ENCODE data around the gene FGF6. TPM values are rescaled to one million over a fixed set of nuclear protein-coding genes. Genes with fewer than 3 reads are reported as not detected.

Gene FGF6
- total RNA-seq, 1 donor from 2014 or later, result not detected

- Mint-ChIP-seq H3K9me3 (ENCODE audit: low read depth) (no peaks in the 10 kb centered on the region), H3K4me3 (ENCODE audit: unreplicated experiment) (no peak overlapping the region), H3K27ac (ENCODE audit: unreplicated experiment) (no peak overlapping the region), H3K27me3 (ENCODE audit: low read depth) (peaks cover 36% of the 10 kb centered on the region), H3K4me1 (ENCODE audit: low read depth) (no peaks in the 10 kb centered on the region), H3K36me3 (ENCODE audit: low read depth) (no peaks in the 10 kb centered on the region)
- no peak for DNase-seq (ENCODE audit: low spot score)
- TF ChIP-seq, protein P1, sequence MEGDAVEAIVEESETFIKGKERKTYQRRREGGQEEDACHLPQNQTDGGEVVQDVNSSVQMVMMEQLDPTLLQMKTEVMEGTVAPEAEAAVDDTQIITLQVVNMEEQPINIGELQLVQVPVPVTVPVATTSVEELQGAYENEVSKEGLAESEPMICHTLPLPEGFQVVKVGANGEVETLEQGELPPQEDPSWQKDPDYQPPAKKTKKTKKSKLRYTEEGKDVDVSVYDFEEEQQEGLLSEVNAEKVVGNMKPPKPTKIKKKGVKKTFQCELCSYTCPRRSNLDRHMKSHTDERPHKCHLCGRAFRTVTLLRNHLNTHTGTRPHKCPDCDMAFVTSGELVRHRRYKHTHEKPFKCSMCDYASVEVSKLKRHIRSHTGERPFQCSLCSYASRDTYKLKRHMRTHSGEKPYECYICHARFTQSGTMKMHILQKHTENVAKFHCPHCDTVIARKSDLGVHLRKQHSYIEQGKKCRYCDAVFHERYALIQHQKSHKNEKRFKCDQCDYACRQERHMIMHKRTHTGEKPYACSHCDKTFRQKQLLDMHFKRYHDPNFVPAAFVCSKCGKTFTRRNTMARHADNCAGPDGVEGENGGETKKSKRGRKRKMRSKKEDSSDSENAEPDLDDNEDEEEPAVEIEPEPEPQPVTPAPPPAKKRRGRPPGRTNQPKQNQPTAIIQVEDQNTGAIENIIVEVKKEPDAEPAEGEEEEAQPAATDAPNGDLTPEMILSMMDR (IDR thresholded peaks at IDR 0.05), result no peak
Observed at GRCh38 chr12:4417936-4418335, 27.7 kb downstream of the FGF6 start.

DNA sequence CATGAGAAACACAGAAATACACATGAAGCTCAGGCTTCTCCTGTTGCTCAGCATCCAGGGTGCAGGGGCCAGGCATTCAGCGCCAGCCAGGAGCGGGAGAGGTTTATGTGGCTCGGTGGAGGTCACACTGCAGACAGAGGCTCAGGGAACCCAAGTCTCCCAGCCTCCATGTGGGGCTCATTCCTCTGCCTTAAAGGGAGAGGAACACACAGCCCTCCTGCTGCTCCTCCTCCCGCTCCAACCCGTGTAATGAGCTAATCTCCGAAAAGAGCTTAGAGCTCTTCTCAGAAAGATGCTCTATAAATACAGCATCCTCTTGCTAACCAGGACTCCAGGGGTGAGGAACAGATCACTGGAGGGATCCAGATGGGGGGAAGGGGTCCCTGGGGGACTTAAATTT is 28.2 kb downstream of the FGF6 start:
- no peak overlapping the region for H3K27ac Mint-ChIP-seq (ENCODE audit: unreplicated experiment)
- no peak overlapping the region for H3K4me3 Mint-ChIP-seq (ENCODE audit: unreplicated experiment)
- H3K9me3 Mint-ChIP-seq (ENCODE audit: low read depth), result no peaks in the 10 kb centered on the region
- TF ChIP-seq, protein P1 (IDR thresholded peaks at IDR 0.05), result no peak
- H3K36me3 Mint-ChIP-seq (ENCODE audit: low read depth), result no peaks in the 10 kb centered on the region
- no peaks in the 10 kb centered on the region for H3K4me1 Mint-ChIP-seq (ENCODE audit: low read depth)
- no peak for DNase-seq (ENCODE audit: low spot score)
- H3K27me3 Mint-ChIP-seq (ENCODE audit: low read depth), result peaks cover 40% of the 10 kb centered on the region

- H3K4me1 Mint-ChIP-seq (ENCODE audit: low read depth), result no peaks in the 10 kb centered on the region
- H3K4me3 Mint-ChIP-seq (ENCODE audit: unreplicated experiment), result no peak overlapping the region
- no peak for DNase-seq (ENCODE audit: low spot score)
- TF ChIP-seq, protein P1 (IDR thresholded peaks at IDR 0.05), result no peak
- no peak overlapping the region for H3K27ac Mint-ChIP-seq (ENCODE audit: unreplicated experiment)
- peaks cover 52% of the 10 kb centered on the region for H3K27me3 Mint-ChIP-seq (ENCODE audit: low read depth)
- H3K36me3 Mint-ChIP-seq (ENCODE audit: low read depth), result no peaks in the 10 kb centered on the region
- no peaks in the 10 kb centered on the region for H3K9me3 Mint-ChIP-seq (ENCODE audit: low read depth)
Observed at GRCh38 chr12:4416276-4416675, 29.3 kb downstream of the FGF6 start.

DNA sequence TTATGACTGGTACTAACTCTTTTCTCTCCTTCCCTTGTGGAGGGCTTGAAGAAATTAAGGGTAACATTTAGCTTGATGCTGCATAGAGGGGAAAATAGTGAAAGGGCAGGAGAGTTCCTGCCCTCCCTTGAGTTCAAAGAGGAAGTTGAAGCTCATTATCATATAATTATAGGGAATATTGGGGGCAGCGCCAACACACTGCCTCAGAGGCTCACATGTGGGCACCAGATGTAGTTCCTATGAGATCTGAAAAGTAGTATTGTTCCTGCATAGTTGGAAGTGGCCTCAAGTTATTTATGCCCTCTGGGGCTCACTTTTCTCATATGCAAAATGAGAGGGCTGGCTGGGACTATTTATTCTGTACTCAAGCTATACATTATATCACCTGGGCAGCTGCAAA is 33.1 kb downstream of the FGF6 start:
- H3K27me3 Mint-ChIP-seq (ENCODE audit: low read depth), result peaks cover 56% of the 10 kb centered on the region
- H3K4me3 Mint-ChIP-seq (ENCODE audit: unreplicated experiment), result no peak overlapping the region
- H3K4me1 Mint-ChIP-seq (ENCODE audit: low read depth), result no peaks in the 10 kb centered on the region
- H3K27ac Mint-ChIP-seq (ENCODE audit: unreplicated experiment), result no peak overlapping the region
- no peak for DNase-seq (ENCODE audit: low spot score)
- TF ChIP-seq, protein P1 (IDR thresholded peaks at IDR 0.05), result no peak
- H3K36me3 Mint-ChIP-seq (ENCODE audit: low read depth), result no peaks in the 10 kb centered on the region
- no peaks in the 10 kb centered on the region for H3K9me3 Mint-ChIP-seq (ENCODE audit: low read depth)

DNA sequence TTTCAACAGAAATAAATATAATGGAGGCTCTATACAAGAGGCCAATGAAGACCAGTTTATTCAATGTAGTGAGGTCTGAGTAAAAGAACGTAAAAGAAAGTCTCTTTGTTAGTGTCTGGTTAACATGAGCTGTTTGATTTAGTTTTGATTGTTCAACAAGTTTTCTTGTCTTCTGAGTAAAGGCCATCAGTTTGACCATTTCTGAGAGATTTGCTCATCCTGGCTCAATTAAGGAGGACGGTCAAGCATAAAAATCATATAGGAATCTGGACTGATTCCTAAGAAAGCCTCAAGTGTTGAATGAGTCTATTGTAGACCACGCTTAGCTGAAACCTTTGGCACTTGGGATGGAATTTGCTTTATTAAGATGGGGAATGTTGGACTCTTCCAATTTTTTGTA is 33.6 kb downstream of the FGF6 start:
- Mint-ChIP-seq H3K4me3 (ENCODE audit: unreplicated experiment) (no peak overlapping the region), H3K36me3 (ENCODE audit: low read depth) (no peaks in the 10 kb centered on the region), H3K9me3 (ENCODE audit: low read depth) (no peaks in the 10 kb centered on the region), H3K27me3 (ENCODE audit: low read depth) (peaks cover 53% of the 10 kb centered on the region), H3K27ac (ENCODE audit: unreplicated experiment) (no peak overlapping the region), H3K4me1 (ENCODE audit: low read depth) (no peaks in the 10 kb centered on the region)
- no peak for DNase-seq (ENCODE audit: low spot score)
- TF ChIP-seq, protein P1 (IDR thresholded peaks at IDR 0.05), result no peak

All from chondrocyte (in vitro differentiated cells).